GM18511 (cell line): Measurements from ENCODE around the gene CENPN.

Experiments
- ATAC-seq: cut with Tn5 transposase; IDR thresholded peaks from one replicate; pipeline ENCODE4 v1.9.1; 2021; ENCODE audit warnings: mild to moderate bottlenecking, moderate library complexity; ENCODE audit not compliant: unreplicated experiment

The CENPN gene

GRCh38 chr16:81029930-81030604 lies 23.1 kb downstream of the CENPN start:
- no peak for ATAC-seq

GRCh38 chr16:81035398-81035974 lies 28.5 kb downstream of the CENPN start, which contains the start of gene ATMIN:
Gene ATMIN, plus strand, starts transcription at chr16:81035842. Its CDS starts 29 bp downstream, at chr16:81035871.
- ATAC-seq: peak; percentile 93

DNA sequence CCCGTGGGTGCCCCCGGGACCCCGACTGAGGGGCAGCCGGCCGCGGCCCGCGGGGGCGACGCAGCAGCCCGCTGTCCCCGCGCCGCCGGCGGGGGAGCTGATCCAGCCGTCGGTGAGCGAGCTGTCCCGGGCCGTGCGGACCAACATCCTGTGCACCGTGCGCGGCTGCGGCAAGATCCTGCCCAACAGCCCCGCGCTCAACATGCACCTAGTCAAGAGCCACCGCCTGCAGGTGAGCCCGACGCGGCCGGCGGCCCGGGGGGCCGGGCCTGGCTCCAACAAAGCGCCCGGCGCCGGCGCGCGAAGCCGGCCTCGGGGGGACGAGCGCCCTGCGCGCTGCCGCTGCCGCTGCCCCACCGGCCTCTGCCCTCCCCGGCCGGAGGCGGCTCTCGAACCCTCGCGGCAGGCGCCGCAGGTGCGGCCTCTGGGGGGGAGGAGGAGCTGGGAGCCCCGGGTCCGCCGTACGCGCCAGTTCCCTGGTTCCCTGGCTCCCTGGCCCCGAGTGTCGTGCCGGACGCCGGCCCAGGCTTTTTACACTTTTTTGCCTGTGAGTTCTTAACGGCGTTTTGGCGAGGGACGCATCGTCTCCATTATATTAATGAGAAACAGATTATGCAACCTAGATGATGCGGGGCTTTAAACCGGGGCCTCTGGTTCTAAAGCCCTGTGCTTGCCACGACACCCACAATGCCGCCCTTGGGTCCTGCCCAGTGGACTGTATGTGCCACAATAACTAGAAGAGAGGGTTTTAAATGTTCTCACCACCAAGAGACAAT lies 29.1 kb downstream of the CENPN start:
- peak; percentile 64 for ATAC-seq

DNA sequence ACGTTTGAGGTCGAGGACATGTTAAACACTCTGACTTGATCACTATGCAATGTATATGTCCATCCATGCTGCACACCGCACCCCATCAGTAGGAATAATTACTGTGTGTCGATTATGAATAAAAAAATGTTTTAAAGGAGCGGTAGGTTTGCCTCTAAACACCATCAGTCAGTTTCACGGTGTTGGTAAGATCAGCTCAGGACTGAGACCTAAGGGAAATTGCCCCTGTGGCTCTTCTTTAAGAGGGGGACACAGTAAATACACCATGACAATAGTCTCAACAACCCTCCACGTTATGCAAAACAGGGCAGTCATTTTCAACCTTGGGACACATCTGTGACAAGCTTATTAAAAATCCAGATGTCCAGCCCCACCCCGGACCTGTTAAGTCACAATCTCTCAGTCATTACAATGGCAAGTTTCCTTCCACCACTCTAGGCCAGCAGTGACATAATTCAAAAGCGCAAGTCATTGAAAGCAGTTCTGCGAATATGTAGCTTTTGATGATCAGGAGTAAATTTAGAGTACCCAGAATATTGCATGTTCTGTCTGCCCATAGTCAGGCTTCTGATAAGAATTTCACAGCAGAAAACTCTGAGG lies 29.8 kb downstream of the CENPN start:
- no peak for ATAC-seq

- no peak for ATAC-seq
These were observed 33.1 kb downstream of the CENPN start for GRCh38 chr16:81040131-81040530.

GRCh38 chr16:81040842-81041241 lies 33.8 kb downstream of the CENPN start:
- no peak for ATAC-seq

- no peak for ATAC-seq
These were observed 34.7 kb downstream of the CENPN start for GRCh38 chr16:81041696-81042095.

- ATAC-seq: no peak
These were observed 35.8 kb downstream of the CENPN start for GRCh38 chr16:81042821-81043220.

DNA sequence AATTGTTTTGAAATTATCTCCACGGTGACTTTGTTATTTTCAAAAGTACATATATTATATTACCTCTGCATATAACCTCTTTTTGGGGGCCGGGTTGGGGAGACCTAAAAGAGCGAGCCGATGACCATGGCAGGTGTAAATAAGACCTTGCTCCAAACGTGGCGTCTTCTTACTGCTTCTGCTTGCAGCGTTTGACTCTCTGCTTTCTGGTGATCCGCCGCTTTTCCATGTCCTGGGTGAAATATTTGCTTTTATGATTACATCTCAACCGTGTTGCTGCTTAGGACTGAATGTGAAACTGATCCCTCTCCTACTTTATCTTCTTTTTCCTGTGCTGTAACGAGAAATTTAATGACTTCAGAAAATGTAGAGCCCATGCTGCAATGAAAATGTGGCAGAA lies 46.7 kb downstream of the CENPN start:
- no peak for ATAC-seq

GRCh38 chr16:81060576-81061306 lies 53.7 kb downstream of the CENPN start:
- ATAC-seq: no peak

- ATAC-seq: no peak
These were observed 54.3 kb downstream of the CENPN start for GRCh38 chr16:81061307-81061640.

DNA sequence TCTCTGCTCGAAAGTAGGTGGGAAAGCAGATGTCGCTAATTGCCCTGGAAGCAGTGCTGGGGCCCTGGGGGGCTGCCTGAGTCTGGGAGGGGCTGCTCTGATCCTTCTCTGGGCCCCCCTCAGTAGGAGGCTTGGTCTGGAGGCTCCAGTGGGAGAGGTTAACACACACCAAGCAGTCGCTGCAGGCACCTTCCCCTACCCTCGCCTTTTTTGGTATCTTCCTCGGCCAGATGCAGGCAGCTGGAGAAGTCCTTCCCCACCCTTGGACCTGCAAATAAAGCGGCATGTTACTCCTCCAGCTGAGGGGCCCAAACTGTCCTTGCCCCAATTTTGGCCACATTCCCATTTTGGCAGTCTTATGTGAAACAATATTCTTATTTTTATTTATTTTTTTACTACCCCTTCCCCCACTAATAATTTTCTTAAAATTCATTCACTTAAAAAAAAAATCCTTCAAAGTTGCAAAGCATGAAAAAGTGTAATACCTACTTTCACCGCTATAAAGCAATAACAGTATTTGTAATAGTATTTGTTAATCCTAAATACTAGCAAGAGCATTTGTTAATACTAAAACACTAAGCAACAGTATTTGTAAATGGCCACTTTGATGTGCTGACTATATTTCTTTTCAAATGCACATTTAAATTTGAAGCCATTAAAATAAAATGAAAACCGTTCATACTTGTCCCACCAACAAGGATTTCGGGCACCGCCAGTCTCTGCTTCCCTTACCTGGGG lies 55.0 kb downstream of the CENPN start:
- ATAC-seq: no peak

GRCh38 chr16:81066681-81067080 lies 59.7 kb downstream of the CENPN start:
- no peak for ATAC-seq

- no peak for ATAC-seq
These were observed 60.2 kb downstream of the CENPN start for GRCh38 chr16:81067166-81067565.

- ATAC-seq: no peak
These were observed 62.0 kb downstream of the CENPN start for GRCh38 chr16:81069063-81069462.

- ATAC-seq: no peak
These were observed 64.0 kb downstream of the CENPN start for GRCh38 chr16:81070979-81071378.

DNA sequence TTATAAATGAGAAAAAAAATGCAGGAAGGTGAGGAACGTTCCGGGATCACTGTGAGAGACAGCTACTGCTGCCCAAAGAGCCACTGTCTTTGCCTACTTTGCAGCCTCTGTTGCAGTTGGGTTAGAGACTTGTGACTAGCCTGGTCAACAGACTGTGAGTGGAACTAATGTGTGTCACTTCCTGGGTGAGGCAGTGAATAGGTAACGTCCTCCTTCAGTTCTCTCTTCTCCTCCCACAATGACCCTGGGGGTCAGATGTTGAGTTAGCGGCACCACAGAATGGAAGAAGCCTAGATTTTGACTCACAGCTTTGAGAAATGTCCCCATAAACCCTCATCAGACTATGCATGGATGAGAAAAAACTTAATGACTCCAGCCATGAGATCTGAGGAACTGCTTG lies 64.8 kb downstream of the CENPN start:
- ATAC-seq: no peak

GRCh38 chr16:81073560-81074330 lies 66.7 kb downstream of the CENPN start:
- ATAC-seq: no peak

- peak; percentile 87 for ATAC-seq
These were observed 69.6 kb downstream of the CENPN start for GRCh38 chr16:81076566-81077075.
